A673 (cell line): ENCODE results near the gene TMEM107.

Experiments used
- EZH2 ChIP-seq: fragments of 200-600 bp; sonication (generic); IDR thresholded peaks from 2 replicates; pipeline ENCODE4 v1.6.1; 2017; ENCODE audit warnings: borderline replicate concordance, low read depth, mild to moderate bottlenecking, mixed read lengths, antibody characterized with exemption, low read length; ENCODE audit not compliant: poor library complexity, severe bottlenecking
- TF ChIP-seq, protein P1 (sequence below): fragments of 300-800, 200-600 bp; sonication (generic); conservative IDR thresholded peaks from 2 replicates; pipeline ENCODE4 v1.5.1; 2017; ENCODE audit warnings: low read depth, mild to moderate bottlenecking, antibody characterized with exemption, low read length, moderate library complexity, mixed read lengths

DNA sequence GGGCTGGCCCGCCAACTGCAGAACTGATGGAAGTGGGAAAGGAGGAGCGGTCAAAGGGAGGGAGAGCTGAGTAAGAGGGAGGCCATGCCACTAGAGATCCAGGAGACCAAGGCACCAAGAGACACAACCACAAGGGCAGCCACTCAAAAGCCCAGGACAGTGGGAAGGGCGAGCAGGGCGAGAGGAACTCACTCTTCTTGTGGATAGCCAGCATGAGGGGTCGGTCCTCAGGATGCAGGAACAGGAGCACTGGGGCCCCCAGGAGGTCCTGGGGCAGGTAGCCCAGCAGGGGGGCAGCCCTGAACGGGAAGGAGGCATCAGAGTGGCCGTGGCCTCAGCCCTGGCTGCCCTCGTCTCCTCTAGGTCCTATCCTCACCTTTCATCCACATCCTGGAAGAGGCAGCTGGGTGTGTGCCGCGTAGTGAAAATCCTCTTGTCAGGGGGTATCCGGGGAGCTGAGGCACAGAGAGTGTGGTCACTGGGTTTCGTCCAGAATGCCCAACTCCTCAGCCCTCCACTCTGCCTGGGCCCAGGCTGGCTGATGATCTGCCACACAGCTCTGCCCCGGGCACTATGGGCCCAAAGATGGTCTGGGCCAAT is 28.3 kb downstream of the TMEM107 start:
- TF ChIP-seq, protein P1, sequence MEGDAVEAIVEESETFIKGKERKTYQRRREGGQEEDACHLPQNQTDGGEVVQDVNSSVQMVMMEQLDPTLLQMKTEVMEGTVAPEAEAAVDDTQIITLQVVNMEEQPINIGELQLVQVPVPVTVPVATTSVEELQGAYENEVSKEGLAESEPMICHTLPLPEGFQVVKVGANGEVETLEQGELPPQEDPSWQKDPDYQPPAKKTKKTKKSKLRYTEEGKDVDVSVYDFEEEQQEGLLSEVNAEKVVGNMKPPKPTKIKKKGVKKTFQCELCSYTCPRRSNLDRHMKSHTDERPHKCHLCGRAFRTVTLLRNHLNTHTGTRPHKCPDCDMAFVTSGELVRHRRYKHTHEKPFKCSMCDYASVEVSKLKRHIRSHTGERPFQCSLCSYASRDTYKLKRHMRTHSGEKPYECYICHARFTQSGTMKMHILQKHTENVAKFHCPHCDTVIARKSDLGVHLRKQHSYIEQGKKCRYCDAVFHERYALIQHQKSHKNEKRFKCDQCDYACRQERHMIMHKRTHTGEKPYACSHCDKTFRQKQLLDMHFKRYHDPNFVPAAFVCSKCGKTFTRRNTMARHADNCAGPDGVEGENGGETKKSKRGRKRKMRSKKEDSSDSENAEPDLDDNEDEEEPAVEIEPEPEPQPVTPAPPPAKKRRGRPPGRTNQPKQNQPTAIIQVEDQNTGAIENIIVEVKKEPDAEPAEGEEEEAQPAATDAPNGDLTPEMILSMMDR = no peak
- no peak for TF ChIP-seq EZH2
